GM10248 (cell line): ENCODE data around the gene LRRC7.
"Not testable (repeated sequence)": the region's sequence is repeated elsewhere in the genome, so short reads cannot be mapped to it uniquely, and the experiment has no call there.

Experiments
- CTCF ChIA-PET: fragments of 300-600 bp; sonication (Branson Sonifier 250); formaldehyde crosslinking; extraction: SDS; loops from one replicate; lab custom pipeline; 2021; ENCODE audit warnings: antibody characterized with exemption; lab: Yijun Ruan, JAX
- POLR2A ChIA-PET: fragments of 350-650 bp; sonication (Branson Sonifier 250); formaldehyde crosslinking; extraction: SDS; loops from one replicate; lab custom pipeline; 2020; ENCODE audit warnings: antibody characterized with exemption; lab: Yijun Ruan, JAX
- DNase-seq: peaks from one replicate; pipeline ENCODE4 v3.0.0; 2012; ENCODE audit errors: extremely low spot score
- CTCF ChIP-seq: IDR thresholded peaks from 2 replicates; pipeline ENCODE4 v1.5.1; 2012; ENCODE audit warnings: mild to moderate bottlenecking, low read depth; ENCODE audit errors: extremely low read depth, missing control alignments, control extremely low read depth

LRRC7 gene

GRCh38 chr1:69919922-69920273 is 352.2 kb downstream of the LRRC7 start:
- POLR2A ChIA-PET, result no interaction called here
- DNase-seq, result no peak
- CTCF ChIA-PET, result no interaction called here
- TF ChIP-seq CTCF, result no peak

GRCh38 chr1:69920426-69920825 is 352.7 kb downstream of the LRRC7 start:
- POLR2A ChIA-PET, result no interaction called here
- no peak for TF ChIP-seq CTCF
- no peak for DNase-seq
- CTCF ChIA-PET, result no interaction called here

- TF ChIP-seq CTCF, result no peak
- DNase-seq, result no peak
- ChIA-PET POLR2A (no interaction called here), CTCF (no interaction called here)
Observed at GRCh38 chr1:69921486-69921885, 353.8 kb downstream of the LRRC7 start.

DNA sequence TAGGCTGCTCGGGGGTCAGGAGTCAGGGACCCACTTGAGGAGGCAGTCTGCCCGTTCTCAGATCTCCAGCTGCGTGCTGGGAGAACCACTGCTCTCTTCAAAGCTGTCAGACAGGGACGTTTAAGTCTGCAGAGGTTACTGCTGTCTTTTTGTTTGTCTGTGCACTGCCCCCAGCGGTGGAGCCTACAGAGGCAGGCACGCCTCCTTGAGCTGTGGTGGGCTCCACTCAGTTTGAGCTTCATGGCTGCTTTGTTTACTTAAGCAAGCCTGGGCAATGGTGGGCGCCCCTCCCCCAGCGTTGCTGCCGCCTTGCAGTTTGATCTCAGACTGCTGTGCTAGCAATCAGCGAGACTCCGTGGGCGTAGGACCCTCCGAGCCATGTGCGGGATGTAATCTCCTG is 360.5 kb downstream of the LRRC7 start:
- DNase-seq, CTCF ChIA-PET, POLR2A ChIA-PET: not testable (repeated sequence)

- no peak for DNase-seq
- TF ChIP-seq CTCF, result no peak
- ChIA-PET POLR2A (no interaction called here), CTCF (interaction anchor here (0.9 kb wide), 1 partner anchor 10 kb away, joined by 3 read pairs; no protein-coding TSS in a partner anchor)
Observed at GRCh38 chr1:69929308-69930057, 361.8 kb downstream of the LRRC7 start.

- ChIA-PET CTCF (interaction anchor here (1.7 kb wide), 1 partner anchor 10 kb away, joined by 4 read pairs; no protein-coding TSS in a partner anchor), POLR2A (no interaction called here)
- no peak for TF ChIP-seq CTCF
- DNase-seq, result no peak
Observed at GRCh38 chr1:69930396-69930795, 362.7 kb downstream of the LRRC7 start.

- TF ChIP-seq CTCF, result no peak
- POLR2A ChIA-PET, result no interaction called here
- CTCF ChIA-PET, result no interaction called here
- DNase-seq, result no peak
Observed at GRCh38 chr1:69932760-69933159, 365.0 kb downstream of the LRRC7 start.
